HEK293T (cell line): Measurements from ENCODE around the gene MAPT.

ENCODE experiments used
- ARNT ChIP-seq: fragments of 450-650 bp; IDR thresholded peaks from 2 replicates; pipeline ENCODE4 v1.6.1; 2017; ENCODE audit warnings: mild to moderate bottlenecking
- HDGF ChIP-seq: fragments of 450-650 bp; IDR thresholded peaks from 2 replicates; pipeline ENCODE4 v1.6.1; 2017; ENCODE audit warnings: antibody characterized with exemption, borderline replicate concordance
- LEF1 ChIP-seq: fragments of 450-650 bp; IDR thresholded peaks from 2 replicates; pipeline ENCODE4 v1.6.1; 2017; ENCODE audit warnings: mild to moderate bottlenecking, borderline replicate concordance
- SP1 ChIP-seq: fragments of 450-650 bp; IDR thresholded peaks from 2 replicates; pipeline ENCODE4 v1.6.1; 2017
- TARDBP ChIP-seq: fragments of 450-650 bp; IDR thresholded peaks from 2 replicates; pipeline ENCODE4 v1.6.1; 2016
- ZNF384 ChIP-seq: fragments of 450-650 bp; IDR thresholded peaks from 2 replicates; pipeline ENCODE4 v1.6.1; 2016

GRCh38 chr17:45846646-45847045 lies 47.7 kb upstream of the MAPT start:
- TF ChIP-seq ARNT (no peak), LEF1 (no peak), HDGF (no peak), TARDBP (no peak), SP1 (no peak), ZNF384 (no peak)
